HG03139 (cell line): ENCODE data around the gene DESI1.
"Not testable (repeated sequence)": the region's sequence is repeated elsewhere in the genome, so short reads cannot be mapped to it uniquely, and the experiment has no call there.

Experiments
- ATAC-seq: cut with Tn5 transposase; IDR thresholded peaks from one replicate; pipeline ENCODE4 v1.9.1; 2021; ENCODE audit not compliant: unreplicated experiment

Gene DESI1

DNA sequence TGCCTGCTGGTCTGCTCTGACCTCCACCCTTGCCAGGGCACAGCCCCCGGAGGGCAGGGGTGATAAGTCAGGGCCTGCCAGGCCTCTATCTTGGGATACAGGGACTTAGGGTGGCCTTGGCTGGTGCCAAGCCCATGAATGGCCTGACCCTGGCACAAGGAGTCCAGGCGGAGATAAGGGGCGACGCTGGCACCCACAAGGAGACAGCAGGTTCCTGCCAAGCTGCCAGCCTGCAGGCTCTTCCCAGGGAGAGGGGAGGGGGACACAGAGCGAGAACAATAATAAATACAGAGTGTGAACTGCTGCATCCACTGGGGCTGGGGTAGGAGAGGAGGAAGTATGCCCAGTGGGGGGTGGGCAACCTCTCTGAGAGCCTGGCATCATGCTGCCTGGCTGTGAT, 59.1 kb downstream of the DESI1 start:
- no peak for ATAC-seq

DNA sequence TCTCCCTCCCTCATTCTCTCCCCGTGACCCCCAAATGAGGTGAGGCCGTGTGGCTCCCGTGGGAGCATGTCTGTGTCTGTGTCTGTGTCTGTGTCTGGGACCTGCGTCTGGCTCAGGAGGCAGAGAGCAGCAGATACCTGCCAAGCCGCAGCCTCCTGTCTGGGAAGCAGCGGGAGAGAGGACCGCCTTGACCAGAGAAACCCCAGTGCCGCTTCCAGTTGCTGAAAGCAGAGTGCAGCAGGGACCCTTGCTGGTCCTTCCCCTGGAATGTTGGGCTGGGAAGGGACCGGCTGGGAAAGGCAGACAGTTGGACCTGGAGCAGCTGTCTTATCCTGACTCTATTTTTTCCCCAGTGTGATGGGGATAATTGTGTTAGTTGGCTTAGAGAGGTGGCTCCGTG, 59.5 kb downstream of the DESI1 start:
- no peak for ATAC-seq

DNA sequence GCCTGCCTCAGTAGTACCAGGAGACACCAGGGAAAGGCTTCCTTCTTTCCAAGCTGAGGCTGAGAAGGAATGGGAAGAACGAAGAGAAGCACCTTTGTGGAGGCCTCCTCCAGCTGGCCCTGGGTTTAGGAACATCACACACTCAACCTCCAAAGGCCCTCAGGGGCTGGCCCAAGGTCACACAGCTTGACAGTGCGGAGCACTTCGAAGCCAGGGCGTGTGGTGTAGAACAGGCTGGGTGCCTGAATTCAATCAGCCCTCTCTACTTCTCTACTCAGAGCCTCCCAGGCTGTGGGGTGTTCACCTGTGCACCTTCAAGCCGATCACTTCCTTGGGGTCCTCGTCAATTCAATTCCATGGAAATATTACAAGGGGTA, 60.8 kb downstream of the DESI1 start:
- no peak for ATAC-seq

DNA sequence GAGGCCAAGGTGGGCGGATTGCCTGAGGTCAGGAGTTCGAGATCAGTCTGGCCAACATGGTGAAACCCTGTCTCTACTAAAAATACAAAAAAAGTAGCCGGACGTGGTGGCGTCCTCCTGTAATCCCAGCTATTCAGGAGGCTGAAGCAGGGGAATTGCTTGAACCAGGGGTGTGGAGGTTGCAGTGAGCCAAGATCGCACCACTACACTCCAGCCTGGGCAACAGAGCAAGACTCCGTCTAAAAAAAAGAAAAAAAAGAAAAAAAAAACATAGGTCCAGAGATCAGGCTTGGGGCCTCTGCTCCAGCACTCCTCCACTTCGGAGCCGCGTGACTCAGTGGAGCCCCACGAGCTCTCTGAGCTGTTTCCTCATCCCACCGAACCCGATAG, 62.6 kb downstream of the DESI1 start:
- not testable (repeated sequence) for ATAC-seq

DNA sequence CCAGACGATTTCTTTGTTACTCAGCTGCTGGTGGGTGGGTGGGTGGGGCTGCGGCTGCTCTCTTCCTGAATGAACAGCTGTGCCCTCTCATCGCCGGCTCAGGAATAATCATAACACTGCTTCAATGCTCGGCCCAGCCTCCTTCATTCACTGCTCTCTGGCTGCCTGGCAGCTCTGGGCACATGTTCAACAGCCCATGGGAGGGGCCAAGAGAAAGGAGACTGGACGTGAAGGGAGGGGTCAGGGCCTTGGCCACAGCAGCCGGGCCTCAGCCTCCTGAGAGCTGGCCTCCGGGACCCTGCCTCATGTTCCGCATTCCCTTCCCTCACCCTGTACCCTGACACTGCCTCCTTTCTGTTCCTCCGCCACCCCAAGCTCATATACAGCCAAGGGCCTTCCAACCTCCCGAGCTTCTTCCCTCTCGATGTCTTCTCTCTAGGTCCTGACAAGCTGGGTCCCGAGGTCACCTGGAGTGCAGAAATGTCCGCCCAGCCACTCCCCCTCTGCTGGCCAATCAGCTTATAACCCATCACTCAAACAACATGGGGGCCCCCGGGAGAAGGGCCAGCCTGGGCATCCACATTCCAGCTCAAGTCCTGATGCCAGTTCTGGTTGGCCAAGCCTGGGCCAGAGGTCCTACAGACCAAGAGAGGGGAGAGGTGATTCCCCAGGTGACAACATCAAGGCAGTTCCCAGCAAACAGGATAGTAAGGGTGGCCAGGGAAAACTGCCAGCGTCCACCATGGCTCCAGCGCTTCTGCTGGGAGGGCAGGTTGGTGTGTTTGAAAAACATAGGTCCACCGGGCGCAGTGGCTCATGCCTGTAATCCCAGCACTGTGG, 63.2 kb downstream of the DESI1 start:
- ATAC-seq = no peak

DNA sequence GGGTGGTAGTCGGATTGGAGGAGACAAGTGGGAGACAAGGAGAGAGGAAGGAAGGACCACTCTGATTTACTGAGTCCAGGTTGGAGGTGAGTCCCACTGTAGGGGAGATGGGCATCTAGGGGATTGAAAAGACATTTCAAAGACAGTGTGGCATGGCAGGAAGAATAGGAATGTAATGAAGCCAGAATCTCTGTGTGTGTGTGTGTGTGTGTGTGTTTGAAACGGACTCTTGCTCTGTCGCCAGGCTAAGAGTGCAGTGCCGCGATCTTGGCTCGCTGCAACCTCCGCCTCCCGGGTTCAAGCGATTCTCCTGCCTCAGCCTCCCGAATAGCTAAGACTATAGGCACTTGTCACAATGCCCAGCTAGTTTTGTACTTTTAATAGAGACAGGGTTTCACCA, 64.3 kb downstream of the DESI1 start:
- ATAC-seq = no peak

DNA sequence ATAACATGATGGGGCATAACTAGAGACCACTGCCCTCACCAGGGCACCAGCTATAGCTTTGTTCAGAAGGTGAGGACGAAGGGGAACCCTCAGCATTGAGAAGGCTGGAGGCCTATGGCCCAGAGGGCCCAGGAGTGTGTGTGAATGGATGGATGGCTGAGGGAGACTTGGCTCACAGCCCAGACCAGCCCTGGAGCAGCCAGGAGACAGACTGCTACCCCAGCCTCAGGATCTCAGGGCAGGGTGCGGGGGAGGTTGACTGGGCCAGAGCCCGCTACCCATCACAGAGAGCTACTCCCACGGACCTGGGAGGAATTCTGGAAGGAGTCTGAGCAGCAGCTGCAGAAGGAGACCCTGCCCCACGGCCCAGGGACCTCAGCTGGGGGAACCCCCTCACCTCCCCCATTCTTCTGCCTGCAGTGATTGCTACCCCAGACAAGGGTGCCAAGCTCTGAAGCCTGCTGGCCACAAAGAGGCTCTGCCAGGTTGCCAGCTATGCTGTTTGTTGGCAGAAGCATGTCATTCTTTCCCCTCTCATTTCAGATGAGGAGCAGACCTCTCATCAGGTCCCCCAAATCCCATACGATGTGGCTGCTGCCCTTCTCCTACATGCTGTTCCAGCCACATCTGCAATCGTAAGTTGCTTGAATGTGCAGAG, 65.4 kb downstream of the DESI1 start:
- ATAC-seq = no peak

DNA sequence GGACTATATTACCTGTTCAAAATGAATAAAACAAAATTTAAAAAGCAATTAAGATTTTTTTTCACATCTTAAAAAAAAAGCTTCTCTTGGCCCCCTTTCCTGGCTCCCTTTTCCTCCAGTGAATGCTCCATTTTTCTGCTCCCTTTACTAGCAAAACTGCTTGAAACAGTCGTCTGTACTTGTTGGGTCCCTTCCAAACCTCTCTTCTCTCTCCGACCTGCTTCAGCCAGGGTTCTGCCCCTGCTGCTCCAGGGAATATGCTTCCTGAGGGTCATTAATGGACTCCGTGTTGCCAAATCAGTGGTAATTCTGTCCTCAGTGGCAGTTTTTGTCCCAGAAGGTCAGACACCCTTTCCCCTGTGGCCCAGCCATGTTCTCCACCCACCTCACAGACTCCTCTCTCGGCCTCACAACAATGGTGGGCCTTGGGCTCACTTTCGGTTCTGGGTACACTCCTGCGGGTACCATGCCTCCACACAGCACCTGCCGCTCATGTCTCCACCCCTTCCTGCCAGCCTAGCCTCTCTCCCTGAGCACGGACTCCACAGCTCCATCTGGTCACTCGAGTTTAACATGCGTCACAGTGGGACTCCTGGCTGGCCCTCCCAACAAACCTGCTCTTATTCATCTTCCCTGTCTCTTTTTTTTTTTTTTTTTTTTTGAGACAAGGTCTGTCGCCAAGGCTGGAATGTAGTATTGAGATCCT, 68.8 kb downstream of the DESI1 start:
- ATAC-seq = no peak

DNA sequence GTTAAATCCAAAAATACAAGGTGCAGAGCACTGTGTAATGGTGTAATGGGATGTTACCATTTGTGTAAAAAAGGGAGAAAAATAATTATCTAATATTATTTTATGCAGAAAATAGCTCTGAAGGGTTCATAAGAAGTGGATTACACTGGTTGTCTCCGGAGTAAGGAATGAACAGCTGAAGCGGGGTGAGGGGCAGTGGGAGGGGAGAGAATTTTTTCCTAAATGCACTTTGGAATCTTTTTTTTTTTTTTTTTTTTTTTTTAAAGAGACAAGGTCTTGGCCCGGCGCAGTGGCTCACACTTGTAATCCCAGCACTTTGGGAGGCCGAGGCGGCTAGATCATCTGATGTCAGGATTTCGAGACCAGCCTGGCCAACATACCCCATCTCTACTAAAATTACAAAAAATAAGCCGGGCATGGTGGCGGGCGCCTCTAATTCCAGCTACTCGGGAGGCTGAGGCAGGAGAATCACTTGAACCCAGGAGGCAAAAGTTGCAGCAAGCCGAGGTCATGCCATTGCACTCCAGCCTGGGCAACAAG, 69.8 kb downstream of the DESI1 start:
- no peak for ATAC-seq

DNA sequence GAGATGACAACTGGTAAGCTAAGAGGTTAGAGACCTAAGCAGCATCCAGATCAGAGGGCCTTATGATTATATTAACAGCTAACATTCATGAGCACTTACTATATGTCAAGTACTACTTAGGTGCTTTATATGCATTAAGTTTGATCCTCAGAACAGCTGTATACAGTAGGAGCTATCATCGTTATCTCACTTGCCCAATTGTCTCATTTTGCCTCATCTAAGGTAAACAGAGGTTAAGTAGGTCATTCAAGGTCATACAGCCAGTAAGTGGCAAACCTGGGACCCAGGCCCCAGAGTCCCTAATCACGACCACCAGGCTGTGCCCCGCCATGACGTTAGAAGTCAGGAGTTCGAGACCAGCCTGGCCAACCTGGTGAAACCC, 72.0 kb downstream of the DESI1 start:
- ATAC-seq = no peak
